HG03097 (cell line): ENCODE data around the gene RAB8B.

ENCODE experiments used
- ATAC-seq: cut with Tn5 transposase; IDR thresholded peaks from one replicate; pipeline ENCODE4 v1.9.1; 2021; ENCODE audit not compliant: unreplicated experiment, low FRiP score

Gene RAB8B

GRCh38 chr15:63301088-63301487 is 111.7 kb downstream of the RAB8B start:
- ATAC-seq = no peak

- ATAC-seq = no peak
Observed at GRCh38 chr15:63305260-63305659, 115.9 kb downstream of the RAB8B start.

- no peak for ATAC-seq
Observed at GRCh38 chr15:63306492-63307073, 117.2 kb downstream of the RAB8B start.

GRCh38 chr15:63308491-63308890 is 119.1 kb downstream of the RAB8B start:
- ATAC-seq = no peak

- ATAC-seq = no peak
Observed at GRCh38 chr15:63308947-63309346, 119.5 kb downstream of the RAB8B start.

- ATAC-seq = no peak
Observed at GRCh38 chr15:63310646-63311045, 121.2 kb downstream of the RAB8B start.

GRCh38 chr15:63312286-63312685 is 122.9 kb downstream of the RAB8B start:
- ATAC-seq = no peak

- ATAC-seq = no peak
Observed at GRCh38 chr15:63313825-63314224, 124.4 kb downstream of the RAB8B start.

- no peak for ATAC-seq
Observed at GRCh38 chr15:63314409-63314808, 125.0 kb downstream of the RAB8B start.
